Pancreas (tissue), 10 donors: ENCODE data around the gene PCCA. TPM values are rescaled to one million over a fixed set of nuclear protein-coding genes. Genes with fewer than 3 reads are reported as not detected.
"Not testable (repeated sequence)": the region's sequence is repeated elsewhere in the genome, so short reads cannot be mapped to it uniquely, and the experiment has no call there.

Experiments used
- ATAC-seq, 4 donors: fragments of 200-7000 bp; cut with Tn5 transposase; one replicate each; pipeline versions ENCODE4 v1.8.0 to v1.9.1; 2020; ENCODE audit warnings: mild to moderate bottlenecking in 4 of 4, moderate library complexity in 4 of 4
- DNase-seq, 6 donors: peaks; one replicate each; pipeline ENCODE4 v3.0.0-alpha.2; 2020
- FAIRE-seq: peaks from 2 replicates; lab custom pipeline; 2012; peaks lifted over from hg19 to GRCh38; lab: Jason Lieb, UNC
- H3K27ac ChIP-seq, 4 donors: fragments of 200-600 bp; sonication (generic); 1 replicate in 3 of 4; 2 replicates in 1 of 4; pipeline versions ENCODE4 v1.5.0 to v1.8.0; 2020
- H3K27me3 ChIP-seq, 4 donors: fragments of 200-600 bp; one replicate each; pipeline ENCODE4 v1.8.0; 2021
- H3K36me3 ChIP-seq, 3 donors: fragments of 200-600 bp; sonication (generic) in 1 of 3; one replicate each; pipeline versions ENCODE4 v1.5.0 to v1.8.0; 2020 to 2021
- H3K4me1 ChIP-seq, 3 donors: fragments of 200-600 bp; one replicate each; pipeline ENCODE4 v1.8.0; 2021
- H3K4me3 ChIP-seq, 4 donors: fragments of 200-600 bp; sonication (generic) in 2 of 4; one replicate each; pipeline versions ENCODE4 v1.5.0 to v1.8.0; 2020 to 2021
- H3K9me3 ChIP-seq, 4 donors: fragments of 200-600 bp; one replicate each; pipeline ENCODE4 v1.8.0; 2021
- CTCF ChIP-seq, 4 donors: fragments of 200-600 bp; sonication (generic) in 3 of 4; IDR thresholded peaks; one replicate each; pipeline versions ENCODE4 v1.5.0 to v1.8.0; 2021; ENCODE audit warnings: antibody characterized with exemption in 4 of 4
- WGBS, 2 donors: extraction: QIAGEN DNeasy Blood & Tissue Kit; methylation state at CpG; one replicate each; pipeline ENCODE4 v1.1.7; 2013; 5-methylcytosine and 5-hydroxymethylcytosine counted together
- intact Hi-C, 3 donors: fragments of 100-400 bp; cut with DNase I; formaldehyde crosslinking; loops; one replicate each; pipeline versions ENCODE4 v1.11.1 to v1.14.2; 2022
- polyA plus RNA-seq, 2 donors: library from polyadenylated mRNA; stranded (reverse); fragments of 200-250 nt; gene quantifications; one replicate each; pipeline ENCODE4 v1.2.3, GENCODE V29; 2013
- total RNA-seq, 6 donors: library from RNA; stranded (reverse); fragmentation: NEBNext Ultra II Directional in 4 of 6; extraction: Animal tissue kit (Norgen Biotek cat#: 25700) in 4 of 6; gene quantifications; one replicate each; pipeline versions ENCODE4 v1.2.1 to v1.2.4, GENCODE V29; 2021 to 2023
- donor health status: healthy with polysubstance abuse.
- donor health status: DM: no; HTN: no; CAD: no; lungs with moderate emphysema.
- donor health status: DM: no; HTN: no; CAD: no.
- donor health status: control.
- donor health status: control.
- donor health status: Bipolar disorder and iron deficiency.
- donor health status: DM: yes; HTN: yes; CAD: no.
- donor health status: DM: no; HTN: no; CAD: no.
- donor health status: DM: no; HTN: no; CAD: no.
- donor health status: DM: yes; HTN: yes; CAD: no.

PCCA gene
- total and polyA plus RNA-seq, 8 donors, result 14.2 to 32.1 (median 24.1) TPM

- FAIRE-seq, result no peak
- Histone ChIP-seq H3K27me3 (no peaks in the 10 kb centered on the region), H3K36me3 (no peaks in the 10 kb centered on the region), H3K27ac (no peak overlapping the region), H3K4me1 (no peaks in the 10 kb centered on the region), H3K9me3 (no peaks in the 10 kb centered on the region), H3K4me3 (no peak overlapping the region)
- ATAC-seq, result no peak
- no peak for TF ChIP-seq CTCF (IDR thresholded peaks at IDR 0.05)
- DNase-seq, result no peak
- WGBS, 2 donors, result 80 to 82% methylated on average over 6 of the region's 6 CpGs
- intact Hi-C loops, result no loop called here
These were observed 184.7 kb downstream of the PCCA start for GRCh38 chr13:100273552-100273951.

GRCh38 chr13:100274942-100275506, 186.1 kb downstream of the PCCA start:
- Histone ChIP-seq H3K4me3 (no peak overlapping the region), H3K27ac (no peak overlapping the region), H3K36me3 (no peaks in the 10 kb centered on the region), H3K27me3 (no peaks in the 10 kb centered on the region), H3K4me1 (no peaks in the 10 kb centered on the region), H3K9me3 (no peaks in the 10 kb centered on the region)
- no peak for DNase-seq
- no peak for ATAC-seq
- no peak for FAIRE-seq
- no peak for TF ChIP-seq CTCF (IDR thresholded peaks at IDR 0.05)
- WGBS, 2 donors, result 89 to 90% methylated on average over 12 of the region's 12 CpGs
- intact Hi-C loops, result no loop called here

- H3K36me3 ChIP-seq, result peaks cover 0 to under 1% (median 0%) of the 10 kb centered on the region in 3 donors
- ATAC-seq (no peak), FAIRE-seq (no peak)
These were observed 186.9 kb downstream of the PCCA start for GRCh38 chr13:100275746-100276145.

GRCh38 chr13:100280681-100281080, 191.8 kb downstream of the PCCA start:
- Histone ChIP-seq H3K27me3 (no peaks in the 10 kb centered on the region), H3K9me3 (no peaks in the 10 kb centered on the region), H3K27ac (no peak overlapping the region), H3K36me3 (peaks cover 0 to 6% (median 0%) of the 10 kb centered on the region in 3 donors), H3K4me3 (no peak overlapping the region), H3K4me1 (no peaks in the 10 kb centered on the region)
- intact Hi-C loops, result no loop called here
- TF ChIP-seq CTCF (IDR thresholded peaks at IDR 0.05), result no peak
- no peak for DNase-seq
- ATAC-seq, result no peak
- FAIRE-seq, result no peak
- WGBS, 2 donors, result 97% methylated on average over 5 of the region's 5 CpGs

More at GRCh38 chr13:100275746-100276145, 186.9 kb downstream of the PCCA start:
- no peaks in the 10 kb centered on the region for H3K27me3 ChIP-seq
- no peak overlapping the region for H3K4me3 ChIP-seq
- no peaks in the 10 kb centered on the region for H3K9me3 ChIP-seq
- intact Hi-C loops, result no loop called here
- no peak overlapping the region for H3K27ac ChIP-seq
- 85 to 90% methylated on average over 5 of the region's 5 CpGs for WGBS, 2 donors
- no peaks in the 10 kb centered on the region for H3K4me1 ChIP-seq
- no peak for TF ChIP-seq CTCF (IDR thresholded peaks at IDR 0.05)
- DNase-seq, result no peak

- not testable (repeated sequence) for FAIRE-seq
These were observed 193.4 kb downstream of the PCCA start for GRCh38 chr13:100282306-100282705.

More at GRCh38 chr13:100282306-100282705, 193.4 kb downstream of the PCCA start:
- DNase-seq, H3K36me3 ChIP-seq, H3K4me1 ChIP-seq, intact Hi-C loops, H3K4me3 ChIP-seq, ATAC-seq, H3K27me3 ChIP-seq, H3K9me3 ChIP-seq, H3K27ac ChIP-seq: not testable (repeated sequence)
- 96 to 98% methylated on average over 16 of the region's 16 CpGs for WGBS, 2 donors
